Ishikawa (cell line): ENCODE data around the gene NKD1.

Experiments
- CEBPB ChIP-seq: IDR thresholded peaks from 2 replicates; pipeline ENCODE4 v1.6.1; 2012
- EP300 ChIP-seq: IDR thresholded peaks from 2 replicates; pipeline ENCODE4 v1.6.1; 2012; ENCODE audit warnings: borderline replicate concordance
- FOXM1 ChIP-seq: IDR thresholded peaks from 2 replicates; pipeline ENCODE4 v1.6.1; 2012; ENCODE audit warnings: low read depth, borderline replicate concordance
- MAX ChIP-seq: IDR thresholded peaks from 2 replicates; pipeline ENCODE4 v1.6.1; 2012
- NFIC ChIP-seq: IDR thresholded peaks from 2 replicates; pipeline ENCODE4 v1.6.1; 2012
- RAD21 ChIP-seq: IDR thresholded peaks from 2 replicates; pipeline ENCODE4 v1.6.1; 2012; ENCODE audit warnings: low read depth
- REST ChIP-seq: IDR thresholded peaks from 2 replicates; pipeline ENCODE4 v1.6.1; 2012; ENCODE audit warnings: low read depth, mild to moderate bottlenecking
- TAF1 ChIP-seq: IDR thresholded peaks from 2 replicates; pipeline ENCODE4 v1.6.1; 2012; ENCODE audit warnings: low read depth, mild to moderate bottlenecking
- TCF12 ChIP-seq: IDR thresholded peaks from 2 replicates; pipeline ENCODE4 v1.6.1; 2012; ENCODE audit warnings: low read depth

- TF ChIP-seq MAX: no peak
- no peak for TF ChIP-seq EP300
- TF ChIP-seq TAF1: no peak
- no peak for TF ChIP-seq CEBPB
- no peak for TF ChIP-seq FOXM1
- no peak for TF ChIP-seq REST
- no peak for TF ChIP-seq RAD21
- TF ChIP-seq TCF12: no peak
- TF ChIP-seq NFIC: no peak
Measured at GRCh38 chr16:50522324-50522723, 25.9 kb upstream of the NKD1 start.
